GM19455 (cell line): Measurements from ENCODE around the gene E2F8.

Source experiments
- ATAC-seq: cut with Tn5 transposase; IDR thresholded peaks from one replicate; pipeline ENCODE4 v1.9.1; 2021; ENCODE audit not compliant: unreplicated experiment

E2F8 gene

GRCh38 chr11:19187114-19187832 lies 53.5 kb downstream of the E2F8 start:
- no peak for ATAC-seq

- ATAC-seq: no peak
Measured at GRCh38 chr11:19185516-19186052, 55.2 kb downstream of the E2F8 start.

- no peak for ATAC-seq
Measured at GRCh38 chr11:19185036-19185435, 55.7 kb downstream of the E2F8 start.

GRCh38 chr11:19183646-19184045 lies 57.1 kb downstream of the E2F8 start:
- ATAC-seq: no peak

GRCh38 chr11:19181531-19182261 lies 59.0 kb downstream of the E2F8 start:
- ATAC-seq: no peak

GRCh38 chr11:19176629-19177186 lies 64.0 kb downstream of the E2F8 start:
- ATAC-seq: no peak
